Right atrium auricular region (tissue), 2 donors: ENCODE data around the gene HOXD3. TPM values are rescaled to one million over a fixed set of nuclear protein-coding genes. Genes with fewer than 3 reads are reported as not detected.

Source experiments
- DNase-seq: peaks from one replicate; pipeline ENCODE4 v3.0.0-alpha.2; 2019; ENCODE audit warnings: low spot score
- H3K27ac ChIP-seq, 2 donors: fragments of 200-600 bp; sonication (generic); 1 replicate in 1 of 2; 2 replicates in 1 of 2; pipeline ENCODE4 v1.5.1; 2016 to 2019
- H3K27me3 ChIP-seq, 2 donors: fragments of 200-600 bp; sonication (generic); one replicate each; pipeline versions ENCODE4 v1.5.1 to v1.6.0; 2017 to 2019
- H3K36me3 ChIP-seq: fragments of 200-600 bp; sonication (generic); one replicate; pipeline ENCODE4 v1.5.1; 2016
- H3K4me1 ChIP-seq, 2 donors: fragments of 200-600 bp; sonication (generic); one replicate each; pipeline versions ENCODE4 v1.5.1 to v1.6.0; 2017 to 2019
- H3K4me3 ChIP-seq, 2 donors: fragments of 200-600 bp; sonication (generic); 1 replicate in 1 of 2; 2 replicates in 1 of 2; pipeline ENCODE4 v1.5.1; 2017 to 2019; ENCODE audit warnings: mild to moderate bottlenecking in 1 of 2, moderate library complexity in 1 of 2
- H3K9me3 ChIP-seq, 2 donors: fragments of 200-600 bp; sonication (generic); one replicate each; pipeline ENCODE4 v1.5.1; 2019
- CTCF ChIP-seq, 2 donors: fragments of 200-600 bp; sonication (generic); IDR thresholded peaks; one replicate each; pipeline ENCODE4 v1.5.1; 2019; ENCODE audit warnings: antibody characterized with exemption in 2 of 2
- total RNA-seq, 2 donors: library from RNA; depleted of rRNA; stranded (reverse); fragments of >200 nt; gene quantifications; one replicate each; pipeline ENCODE4 v1.1.0, GENCODE V29; 2016

HOXD3 gene
- total RNA-seq, 2 donors from 2014 or later = not detected

GRCh38 chr2:176120364-176121189 is 36.5 kb upstream of the HOXD3 start:
- no peak for DNase-seq
- peaks cover 0 to 4% of the 10 kb centered on the region in 2 donors for H3K9me3 ChIP-seq
- no peak overlapping the region for H3K27ac ChIP-seq
- TF ChIP-seq CTCF (IDR thresholded peaks at IDR 0.05) = no peak
- peaks cover 0 to 25% of the 10 kb centered on the region in 2 donors for H3K4me1 ChIP-seq
- H3K4me3 ChIP-seq = no peak overlapping the region
- H3K36me3 ChIP-seq = no peaks in the 10 kb centered on the region
- H3K27me3 ChIP-seq = peaks cover 74 to 97% of the 10 kb centered on the region in 2 donors

GRCh38 chr2:176121190-176122051 is 35.7 kb upstream of the HOXD3 start:
- TF ChIP-seq CTCF (IDR thresholded peaks at IDR 0.05) = no peak
- Histone ChIP-seq H3K4me3 (no peak overlapping the region), H3K4me1 (peaks cover 0 to 21% of the 10 kb centered on the region in 2 donors), H3K27me3 (peaks cover 69 to 89% of the 10 kb centered on the region in 2 donors), H3K36me3 (no peaks in the 10 kb centered on the region), H3K27ac (no peak overlapping the region), H3K9me3 (peaks cover 0 to 4% of the 10 kb centered on the region in 2 donors)
- DNase-seq = no peak

- Histone ChIP-seq H3K36me3 (no peaks in the 10 kb centered on the region), H3K4me1 (peaks cover 0 to 19% of the 10 kb centered on the region in 2 donors), H3K27ac (no peak overlapping the region), H3K27me3 (peaks cover 64 to 82% of the 10 kb centered on the region in 2 donors), H3K9me3 (peaks cover 0 to 4% of the 10 kb centered on the region in 2 donors), H3K4me3 (peak overlapping the region; percentile 29 to 52)
- no peak for TF ChIP-seq CTCF (IDR thresholded peaks at IDR 0.05)
- DNase-seq = no peak
Measured at GRCh38 chr2:176122052-176122682, 34.9 kb upstream of the HOXD3 start.

GRCh38 chr2:176122683-176123410 is 34.3 kb upstream of the HOXD3 start, which contains the start of gene HOXD9:
TSS of gene HOXD9 (plus strand) at chr2:176122719. CDS start at chr2:176122769, 50 bp downstream.
- TF ChIP-seq CTCF (IDR thresholded peaks at IDR 0.05) = no peak
- peaks cover 0 to 4% of the 10 kb centered on the region in 2 donors for H3K9me3 ChIP-seq
- H3K36me3 ChIP-seq = no peaks in the 10 kb centered on the region
- H3K4me3 ChIP-seq = peak within 1 kb of the TSS; percentile 29 to 52
- H3K27me3 ChIP-seq = peaks cover 58 to 77% of the 10 kb centered on the region in 2 donors
- DNase-seq = no peak
- no peak within 1 kb of the TSS for H3K27ac ChIP-seq
- peaks cover 0 to 19% of the 10 kb centered on the region in 2 donors for H3K4me1 ChIP-seq
